ENCODE measurements around the gene PCGF2.
A peak's percentile ranks its signal among the peaks of the same experiment; 100 is the strongest.
"Not testable (repeated sequence)": the region's sequence is repeated elsewhere in the genome, so short reads cannot be mapped to it uniquely, and the experiment has no call there.

Gene PCGF2

DNA sequence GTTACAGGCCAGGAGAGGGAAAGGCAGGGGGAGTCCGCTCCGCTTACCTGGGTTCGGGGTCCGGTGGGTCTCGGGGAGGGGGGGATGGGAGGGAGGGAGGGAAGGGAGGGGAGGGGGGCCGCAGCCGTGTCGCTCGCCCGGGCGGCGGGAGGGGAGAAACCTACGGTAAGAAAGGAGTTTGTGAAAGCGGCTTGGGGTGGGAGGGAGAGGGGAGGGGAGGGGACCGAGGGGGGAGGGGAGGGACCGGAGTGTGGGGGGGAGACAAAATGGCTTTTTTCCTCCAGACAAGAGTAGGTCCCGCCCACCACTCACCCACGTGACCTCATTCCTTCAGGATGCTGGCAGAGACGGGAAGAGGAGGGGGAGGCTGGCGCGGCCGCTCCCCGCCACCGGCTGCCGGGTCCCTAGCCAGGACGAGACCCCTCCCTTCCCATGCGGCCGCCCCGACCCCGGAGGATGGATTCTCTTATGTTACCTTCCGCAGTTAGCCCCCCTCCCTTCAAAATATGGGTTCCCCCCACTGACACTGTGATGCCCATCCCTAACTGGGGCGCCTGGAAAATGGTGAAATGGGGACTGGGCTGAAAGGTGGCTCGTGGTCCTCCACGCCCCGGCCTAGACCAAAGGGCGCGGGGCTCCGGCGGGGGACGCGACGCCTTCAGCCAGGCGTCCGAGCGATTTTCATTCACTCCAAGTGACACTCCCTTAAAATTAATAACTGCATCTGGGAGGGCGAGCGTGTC, at the start of gene PCGF2:
PCGF2 (minus strand) TSS at position 188 of the 743 bp plus-strand sequence. CDS start 7,934 bp downstream, outside the sequence.
- DNase-seq: no peak

DNA sequence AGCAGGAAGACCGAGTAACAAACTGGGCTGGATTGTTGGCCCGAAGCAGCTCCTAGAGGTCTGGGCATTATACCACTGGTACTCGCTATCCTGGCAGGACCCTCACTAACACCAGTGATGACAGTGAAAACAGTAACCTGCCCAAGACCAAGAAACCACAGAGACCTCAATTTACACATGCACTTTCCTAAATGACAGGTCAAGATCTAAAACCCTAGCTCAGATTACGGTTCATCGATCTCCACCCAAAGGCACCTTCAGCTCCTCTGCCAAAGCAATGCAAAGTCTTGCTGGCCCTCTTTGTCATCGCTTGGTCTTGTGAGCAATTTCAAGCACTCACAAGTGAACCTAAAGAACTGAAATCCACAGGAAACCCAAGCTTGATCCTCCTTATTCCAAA, 49.7 kb upstream of the PCGF2 start:
- DNase-seq: no peak

DNA sequence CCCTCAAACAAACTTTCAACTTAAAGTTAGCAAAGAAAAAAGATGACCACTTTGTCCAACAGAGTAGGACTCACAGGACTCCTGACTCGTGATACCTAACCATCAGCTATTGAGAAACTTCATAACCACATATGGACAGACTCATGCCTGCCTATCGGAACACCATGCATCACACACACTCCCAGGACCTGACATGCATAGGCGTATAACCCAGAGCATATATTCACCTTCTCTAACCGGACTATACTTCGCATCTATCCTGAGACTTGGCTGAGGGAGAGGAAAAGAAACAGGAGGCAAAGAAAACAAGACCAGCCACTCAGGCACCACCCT, 49.0 kb upstream of the PCGF2 start:
- no peak for DNase-seq

DNA sequence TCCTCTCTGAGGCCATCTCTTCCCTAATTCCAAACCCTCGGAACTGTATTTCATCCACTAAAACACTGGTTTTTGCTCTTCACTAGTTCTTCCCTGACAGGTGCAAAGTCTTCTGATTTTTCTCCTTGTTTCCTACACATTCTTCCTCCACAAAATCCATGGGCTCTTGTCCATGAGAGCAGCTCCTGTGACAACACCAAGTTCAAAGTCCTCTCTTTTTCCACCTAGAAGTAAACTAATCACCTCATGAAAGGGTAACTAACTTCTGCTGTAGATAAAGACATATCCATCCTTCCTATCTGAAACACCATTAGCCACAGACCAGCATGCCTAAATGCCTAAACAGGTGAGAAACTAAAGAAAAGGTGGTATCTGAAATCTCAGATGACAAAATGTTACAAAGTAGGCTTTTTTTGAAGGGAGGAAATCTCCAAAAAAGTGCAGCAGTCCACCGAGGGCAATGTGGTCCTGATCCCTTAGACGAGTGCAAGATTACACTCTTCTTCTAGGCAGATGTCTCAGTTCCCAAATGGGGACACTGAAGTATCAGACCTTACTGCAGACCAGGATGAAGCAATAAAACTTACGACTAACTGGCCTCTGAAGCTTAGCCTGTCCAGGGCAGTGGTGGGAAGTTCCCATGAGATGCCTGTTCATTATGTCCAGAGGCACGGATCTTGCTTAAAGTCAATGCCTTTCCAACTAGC, 48.5 kb upstream of the PCGF2 start:
- DNase-seq: no peak

DNA sequence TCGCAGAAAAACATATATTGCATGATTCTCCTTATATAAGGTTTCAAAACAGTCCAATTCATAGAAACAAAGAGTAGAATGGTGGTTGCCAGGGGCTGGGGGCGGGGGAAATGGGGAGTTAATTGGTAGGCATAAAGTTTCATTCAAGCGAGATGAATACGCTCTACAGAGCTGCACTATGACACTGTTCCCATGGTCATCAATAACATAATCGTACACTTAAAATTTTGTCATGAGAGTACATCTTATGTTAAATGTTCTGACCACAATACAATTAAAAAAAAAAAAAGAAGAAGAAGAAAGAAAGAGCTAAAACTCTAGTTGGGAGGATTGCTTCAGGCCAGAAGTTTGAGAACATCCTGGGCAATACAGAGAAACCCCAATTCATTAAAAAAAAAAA, 46.1 kb upstream of the PCGF2 start:
- no peak for DNase-seq

DNA sequence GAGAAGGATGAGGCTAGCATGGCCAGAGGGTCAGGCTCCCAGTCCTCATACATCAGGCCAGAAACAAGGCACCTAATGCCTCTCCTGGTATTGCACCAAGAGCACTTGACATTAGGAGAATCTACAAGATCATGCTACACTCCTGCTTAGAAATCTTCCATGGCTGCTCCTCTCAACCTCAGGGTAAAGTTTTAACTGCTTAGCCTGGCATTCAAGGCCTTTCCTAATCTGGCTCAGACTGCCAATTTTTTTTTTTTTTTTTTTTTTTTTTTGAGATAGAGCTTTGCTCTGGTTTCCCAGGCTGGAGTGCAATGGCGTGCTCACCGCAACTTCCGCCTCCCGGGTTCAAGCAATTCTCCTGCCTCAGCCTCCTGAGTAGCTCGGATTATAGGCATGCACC, 43.0 kb upstream of the PCGF2 start:
- DNase-seq: no peak

DNA sequence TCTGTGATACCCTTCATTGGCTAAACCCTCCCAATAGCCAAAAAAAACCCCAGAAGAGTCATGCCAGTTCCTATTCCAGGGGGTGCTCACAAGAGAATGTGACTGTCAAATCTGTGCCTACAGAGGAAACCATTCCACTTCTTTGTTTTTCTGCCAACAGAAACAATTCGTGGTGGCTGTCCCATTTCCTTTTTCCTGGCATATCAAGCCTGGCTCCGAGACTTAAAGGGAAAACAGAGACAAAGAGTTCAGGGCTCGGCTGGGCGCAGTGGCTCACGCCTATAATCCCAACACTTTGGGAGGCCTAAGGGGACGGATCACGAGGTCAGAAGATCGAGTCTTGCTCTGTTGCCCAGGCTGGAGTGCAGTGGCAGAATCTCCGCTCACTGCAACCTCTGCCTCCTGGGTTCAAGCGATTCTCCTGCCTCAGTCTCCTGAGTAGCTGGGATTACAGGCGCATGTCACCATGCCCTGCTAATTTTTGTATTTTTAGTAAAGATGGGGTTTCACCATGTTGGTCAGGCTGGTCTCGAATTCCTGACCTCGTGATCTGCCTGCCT, 42.1 kb upstream of the PCGF2 start:
- not testable (repeated sequence) for DNase-seq

DNA sequence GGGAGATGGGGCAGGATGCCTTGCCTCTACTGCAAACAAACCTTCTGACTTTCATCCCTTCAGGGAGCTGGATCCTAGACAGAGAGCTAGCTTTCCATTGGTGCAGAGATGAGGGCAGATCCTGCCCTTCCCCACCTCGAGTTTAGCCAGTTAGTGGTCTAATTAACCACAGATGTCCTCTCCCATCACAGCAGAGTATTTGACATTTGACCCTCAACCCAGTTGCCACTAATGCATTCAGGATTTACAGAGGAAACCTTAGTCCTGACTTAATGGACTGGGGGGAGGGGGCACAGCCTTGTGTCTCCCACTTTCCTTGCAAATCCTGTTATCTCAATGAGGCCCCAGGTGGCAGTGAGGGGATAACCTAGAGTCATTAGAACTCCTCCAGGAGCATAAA, 41.0 kb upstream of the PCGF2 start:
- no peak for DNase-seq

DNA sequence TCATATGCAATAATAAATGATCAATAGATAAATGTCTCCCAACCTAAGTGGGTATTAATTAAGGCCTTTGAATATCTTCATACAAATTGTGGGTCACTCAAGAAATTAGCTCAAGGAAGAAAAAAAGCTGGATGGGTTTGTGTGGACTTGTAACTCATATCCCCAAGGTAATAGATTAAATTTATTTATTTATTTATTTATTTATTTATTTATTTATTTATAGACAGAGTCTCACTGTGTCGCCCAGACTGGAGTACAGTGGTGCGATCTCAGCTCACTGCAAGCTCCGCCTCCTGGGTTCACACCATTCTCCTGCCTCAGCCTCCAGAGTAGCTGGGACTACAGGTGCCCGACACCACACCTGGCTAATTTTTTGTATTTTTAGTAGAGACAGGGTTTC, 39.9 kb upstream of the PCGF2 start:
- DNase-seq: not testable (repeated sequence)

DNA sequence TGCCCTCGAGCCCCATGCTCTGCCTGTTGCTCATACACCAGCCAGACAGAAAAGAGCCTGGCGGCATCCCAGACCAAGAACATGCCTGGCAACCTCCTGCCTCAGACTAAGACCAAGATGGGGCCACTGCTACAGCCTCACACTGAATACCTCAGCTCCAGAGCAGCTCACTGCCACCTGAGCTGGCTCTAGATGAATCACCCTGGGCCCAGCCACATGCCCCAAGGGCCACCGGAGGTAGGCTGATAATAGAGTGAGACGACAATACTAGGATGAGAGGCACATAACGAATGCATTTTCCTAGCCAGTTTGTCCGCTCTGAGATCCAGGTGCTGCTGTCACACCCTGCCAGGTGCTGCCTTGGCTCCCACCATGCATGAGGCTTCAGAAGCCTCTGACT, 38.2 kb upstream of the PCGF2 start:
- DNase-seq: no peak

DNA sequence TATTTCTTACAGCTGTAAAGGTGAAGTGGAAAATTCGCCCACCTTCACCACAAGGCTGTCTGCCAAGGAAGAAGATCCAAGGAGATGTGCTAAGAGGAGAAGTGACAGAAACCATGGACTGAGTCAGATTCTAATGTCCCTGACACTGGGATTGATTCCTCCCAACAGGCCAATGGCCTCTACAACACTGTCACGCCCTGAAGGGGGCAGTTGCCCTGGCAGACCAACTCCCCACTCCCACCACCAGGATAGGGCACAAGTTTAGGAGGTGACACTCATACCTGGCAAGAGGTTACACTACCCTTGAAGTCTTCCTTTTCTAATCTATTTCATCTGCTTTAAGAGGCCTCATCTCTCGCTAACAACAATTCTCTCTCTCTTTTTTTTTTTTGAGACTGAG, 35.1 kb upstream of the PCGF2 start:
- no peak for DNase-seq

DNA sequence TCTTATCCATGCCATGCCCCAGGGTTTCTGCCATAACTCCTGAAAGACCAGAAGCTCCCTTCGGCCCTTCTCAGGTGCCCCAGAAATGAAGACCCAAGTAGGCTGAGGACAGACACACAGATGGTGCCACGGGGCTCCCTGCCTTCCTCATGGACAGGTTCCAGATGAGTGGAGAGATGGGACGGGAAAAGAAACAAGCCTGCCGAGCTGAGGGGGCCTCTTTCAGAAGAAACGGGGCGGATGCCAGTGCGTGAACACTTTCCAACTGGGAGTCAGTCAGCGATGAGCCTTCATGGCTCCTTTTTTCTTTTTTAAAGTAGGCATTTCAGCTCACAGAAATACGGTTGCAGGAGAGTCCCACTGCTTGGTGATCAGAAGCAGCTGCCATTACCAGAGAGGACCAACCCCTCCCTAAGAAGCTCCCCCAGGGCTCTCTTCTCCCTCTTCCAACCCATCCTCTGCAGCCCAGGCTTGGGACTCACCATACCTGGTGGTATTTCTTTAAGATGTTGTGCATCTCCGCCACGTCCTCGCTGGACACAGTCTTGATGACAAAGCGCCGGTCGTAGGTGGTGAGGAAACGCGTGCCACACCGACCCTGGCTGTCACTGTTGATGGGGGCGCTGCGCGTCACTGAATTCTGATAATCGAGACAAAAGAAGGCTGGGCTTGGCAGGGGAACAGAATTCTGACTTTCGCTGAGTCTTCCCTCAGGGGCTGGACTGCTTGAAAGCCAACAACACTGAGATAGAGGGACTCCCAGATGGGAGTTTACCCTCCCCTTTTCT, 32.0 kb upstream of the PCGF2 start:
- no peak for DNase-seq

DNA sequence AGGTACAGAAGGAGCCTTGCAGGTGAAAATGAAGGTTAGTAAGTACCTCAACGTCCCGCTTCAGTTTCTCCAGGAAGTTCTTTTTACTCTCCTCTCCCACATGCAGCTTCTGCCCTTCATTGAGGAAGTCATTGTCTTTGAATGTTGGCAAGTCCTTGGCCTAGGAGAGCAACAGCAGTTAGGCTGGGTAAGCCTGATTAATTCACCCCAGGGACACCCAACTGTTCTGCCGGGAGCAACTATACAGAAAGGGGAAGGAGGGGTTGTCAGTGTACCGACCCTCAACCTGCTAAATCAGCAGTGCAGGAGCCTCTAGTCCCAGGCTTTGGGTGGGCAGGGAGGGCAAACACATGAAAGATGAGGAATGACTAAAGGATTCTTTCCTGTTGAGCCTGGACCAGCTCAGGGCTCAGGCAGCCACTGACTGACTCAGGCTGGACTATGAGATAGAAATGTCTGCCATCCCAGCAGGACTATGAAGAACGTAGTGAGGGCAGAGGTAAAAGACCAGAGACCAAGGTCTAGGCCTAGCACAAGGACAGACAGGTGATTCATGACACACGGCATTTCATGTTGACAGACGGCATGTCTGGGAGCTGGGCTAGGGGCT, 29.6 kb upstream of the PCGF2 start:
- no peak for DNase-seq

DNA sequence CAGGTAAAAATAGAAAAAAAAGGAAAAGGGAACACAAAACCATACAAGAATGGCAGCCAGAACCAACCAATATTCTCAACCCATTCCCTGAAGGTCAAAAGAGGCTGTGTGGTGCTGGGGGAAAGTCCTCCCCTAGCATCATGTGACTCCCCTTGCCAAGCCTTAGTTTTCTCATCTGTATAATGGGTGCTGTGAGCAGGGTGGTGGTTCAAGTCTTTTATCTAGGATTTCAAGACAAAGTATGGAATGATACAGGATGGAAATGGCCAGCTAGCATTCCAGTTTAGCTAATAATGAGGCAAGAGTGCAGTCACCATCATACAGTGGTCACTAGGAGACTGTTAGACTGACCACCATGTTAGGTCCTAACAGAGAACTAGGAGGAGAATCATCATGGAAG, 25.1 kb upstream of the PCGF2 start:
- DNase-seq: no peak

DNA sequence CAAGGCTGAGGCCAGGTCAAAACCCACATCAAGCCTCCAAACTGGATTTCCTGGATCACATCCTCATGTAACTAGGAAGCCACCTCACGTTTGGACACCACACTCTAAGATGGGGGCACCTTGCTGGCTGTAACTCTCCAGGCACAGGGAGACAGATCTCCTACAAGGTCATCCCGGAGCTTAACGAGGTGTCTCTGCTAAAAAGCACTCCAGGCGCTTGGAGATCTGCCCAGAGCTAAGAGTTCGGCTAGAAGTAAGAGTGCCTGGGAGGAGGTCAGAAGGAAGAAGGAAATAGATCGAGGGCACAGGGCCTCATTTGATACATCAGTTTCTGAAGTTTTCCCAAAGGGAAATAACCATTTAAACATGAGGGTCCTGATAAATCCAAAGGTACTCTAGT, 20.3 kb upstream of the PCGF2 start:
- DNase-seq: no peak

DNA sequence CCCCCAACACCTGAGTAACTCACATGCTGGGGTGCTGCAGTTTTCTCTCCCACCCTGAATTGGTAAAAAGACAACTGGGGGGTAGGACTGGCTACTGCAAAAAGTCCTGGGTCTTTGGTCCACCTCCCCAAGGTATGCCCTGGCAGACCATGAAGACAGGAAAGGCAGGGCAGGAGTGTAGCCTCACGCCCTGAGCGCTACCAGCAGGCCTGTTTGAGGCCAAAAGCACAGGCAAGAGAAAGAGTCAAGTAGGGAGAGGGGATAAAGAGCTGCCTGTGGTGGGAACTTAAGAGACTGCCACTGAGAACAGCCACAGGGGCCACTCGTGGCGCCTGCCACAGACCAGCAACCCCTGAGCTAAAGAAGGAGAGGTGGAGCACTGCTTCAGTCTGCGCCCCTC, 18.2 kb upstream of the PCGF2 start:
- DNase-seq: no peak

DNA sequence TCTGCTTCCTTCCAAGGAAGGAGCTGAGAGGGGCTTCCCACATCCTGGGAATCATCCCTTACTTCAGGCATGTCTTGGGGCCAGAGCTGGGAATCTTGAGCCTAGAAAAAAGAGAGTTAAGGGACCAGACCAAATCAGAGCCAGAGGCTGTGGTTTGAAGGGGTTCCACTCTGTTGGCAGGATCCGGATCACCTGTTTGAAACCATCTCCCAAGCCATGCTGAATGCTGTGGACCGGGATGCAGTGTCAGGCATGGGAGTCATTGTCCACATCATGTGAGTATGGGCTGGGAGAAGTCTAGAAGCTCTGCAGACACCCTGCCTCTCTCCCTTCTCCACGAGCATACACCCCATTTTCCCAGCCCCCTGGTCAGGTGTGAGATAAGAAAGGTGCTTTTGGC, 14.1 kb upstream of the PCGF2 start:
- no peak for DNase-seq

DNA sequence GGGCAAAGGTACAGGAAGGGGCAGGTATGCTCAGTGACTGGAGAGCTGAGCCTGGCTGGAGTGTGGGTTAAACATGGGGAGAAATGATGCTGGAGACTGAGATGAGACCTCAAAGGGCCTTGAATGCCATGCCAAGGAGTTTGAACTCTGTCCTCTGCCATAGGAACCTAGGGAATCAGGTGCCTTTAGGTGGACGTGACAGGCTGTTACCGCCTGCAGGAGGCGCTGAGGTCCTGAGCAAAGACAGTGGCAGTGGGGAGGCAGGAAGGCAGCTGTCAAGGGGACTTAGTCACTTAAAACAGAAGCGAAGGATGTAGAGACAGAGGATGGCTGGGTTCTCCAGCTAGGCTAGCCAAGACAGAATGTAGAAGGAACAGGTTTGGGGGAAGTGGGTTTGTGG, 13.5 kb upstream of the PCGF2 start:
- DNase-seq: peak in 1 of 6 experiments; percentile 22

DNA sequence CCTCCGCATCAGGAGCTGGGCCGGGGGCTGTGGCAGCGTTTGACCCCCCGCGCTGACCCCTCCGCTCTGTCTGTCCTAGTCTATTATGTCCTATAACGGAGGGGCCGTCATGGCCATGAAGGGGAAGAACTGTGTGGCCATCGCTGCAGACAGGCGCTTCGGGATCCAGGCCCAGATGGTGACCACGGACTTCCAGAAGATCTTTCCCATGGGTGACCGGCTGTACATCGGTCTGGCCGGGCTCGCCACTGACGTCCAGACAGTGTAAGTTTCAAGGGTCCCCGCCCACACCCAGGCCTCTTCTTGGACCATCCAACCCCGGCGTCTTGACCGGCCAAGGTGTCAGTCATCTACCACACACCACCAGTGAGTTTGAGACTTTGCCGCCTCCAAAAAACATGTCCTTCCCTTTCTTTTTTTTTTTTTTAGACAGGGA, 5.0 kb upstream of the PCGF2 start:
- no peak for DNase-seq

DNA sequence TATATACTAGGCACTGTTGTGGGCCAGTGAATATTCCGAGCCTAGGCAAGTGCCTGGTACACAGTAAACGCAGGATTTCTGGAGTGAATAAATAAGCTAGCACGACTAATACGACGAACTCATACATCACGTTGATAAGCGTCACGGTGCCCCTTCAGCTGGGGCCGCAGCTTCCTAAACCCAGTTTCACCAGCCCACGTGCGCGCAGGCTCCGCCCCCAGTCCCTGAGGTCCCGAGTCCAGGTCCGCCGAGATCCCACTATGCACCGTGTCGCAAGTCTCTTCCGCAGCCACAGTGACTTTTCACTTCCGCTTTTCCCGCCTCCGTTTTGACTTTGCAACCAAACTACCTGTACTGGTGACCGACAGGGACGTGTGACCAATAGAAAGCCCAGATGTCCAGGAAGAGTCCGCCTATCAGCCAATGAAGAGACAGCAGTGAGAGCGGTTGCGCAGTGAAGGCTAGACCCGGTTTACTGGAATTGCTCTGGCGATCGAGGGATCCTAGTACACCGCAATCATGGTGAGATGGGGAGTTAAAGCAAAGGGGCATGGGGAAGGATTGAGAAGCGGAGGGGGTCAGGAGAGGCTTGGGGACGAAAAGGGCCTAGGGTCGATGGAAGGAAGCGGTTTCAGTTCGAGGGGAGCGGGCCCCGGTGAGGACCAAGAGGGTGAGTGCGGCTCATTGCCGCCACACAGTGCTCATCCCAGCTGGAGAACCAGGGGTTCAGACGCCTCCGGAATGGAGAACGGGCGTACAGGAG, 4.4 kb upstream of the PCGF2 start, which contains the start of gene PSMB3:
PSMB3 (plus strand) TSS at position 434 of the 763 bp plus-strand sequence; CDS start at position 520, 86 bp downstream.
- peak; percentile 86 to 96 (median 94) for DNase-seq

DNA sequence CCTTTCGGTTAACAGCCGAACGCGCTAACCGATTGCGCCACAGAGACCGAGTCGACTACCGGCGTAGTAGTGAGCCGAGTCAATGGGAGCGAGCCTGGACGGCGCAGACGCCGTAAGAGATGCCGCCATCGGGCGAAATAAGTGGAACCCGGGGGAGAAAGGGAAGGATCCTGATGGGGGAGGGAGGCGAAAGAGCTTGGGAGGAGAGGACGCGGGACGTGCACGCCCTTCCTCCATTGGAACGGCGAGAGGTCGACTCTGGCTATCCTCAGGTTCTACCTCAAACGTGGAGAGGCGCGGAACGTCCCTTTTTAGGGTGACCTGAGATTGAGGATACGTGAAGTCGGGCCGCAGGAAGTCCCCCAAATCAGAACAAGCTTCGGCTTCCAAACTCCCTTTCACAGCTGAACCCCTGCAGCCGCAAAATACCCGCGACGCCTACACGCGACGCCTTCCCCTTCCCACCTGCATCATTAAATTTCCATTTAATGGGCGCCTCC, 3.7 kb upstream of the PCGF2 start:
- peak; percentile 71 to 96 (median 78) for DNase-seq
